Lower leg skin (tissue), 3 donors: ENCODE data around the gene DTNB.

Source experiments
- POLR2A ChIP-seq, 2 donors: fragments of 450-650 bp; IDR thresholded peaks; one replicate each; pipeline ENCODE4 v1.6.1; 2016 to 2017; ENCODE audit warnings: antibody characterized with exemption in 2 of 2, mild to moderate bottlenecking in 1 of 2, moderate library complexity in 1 of 2
- TF ChIP-seq, protein P1 (sequence below), 3 donors: fragments of 450-650 bp; IDR thresholded peaks; one replicate each; pipeline ENCODE4 v1.5.1; 2016; ENCODE audit warnings: antibody characterized with exemption in 3 of 3, mild to moderate bottlenecking in 3 of 3, moderate library complexity in 2 of 3

DNA sequence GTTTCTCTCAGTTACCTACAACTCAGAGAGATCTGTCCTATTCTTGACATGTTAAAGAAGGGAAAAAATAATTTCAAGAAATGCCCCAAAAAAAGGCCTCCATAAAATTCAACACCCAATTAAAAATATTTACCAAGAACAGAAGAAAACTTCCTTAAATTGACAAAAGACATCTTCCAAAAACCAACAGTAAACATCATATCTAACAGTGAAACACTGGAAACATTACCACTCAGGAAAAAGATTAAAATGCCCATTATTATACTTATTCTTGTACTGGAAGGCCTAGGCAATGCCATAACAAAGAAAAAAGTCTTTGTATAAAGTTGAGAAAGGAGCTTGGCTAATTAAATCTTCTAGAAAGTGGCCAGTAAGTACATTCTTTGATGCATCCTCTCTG lies 7.2 kb downstream of the DTNB start:
- TF ChIP-seq, protein P1, sequence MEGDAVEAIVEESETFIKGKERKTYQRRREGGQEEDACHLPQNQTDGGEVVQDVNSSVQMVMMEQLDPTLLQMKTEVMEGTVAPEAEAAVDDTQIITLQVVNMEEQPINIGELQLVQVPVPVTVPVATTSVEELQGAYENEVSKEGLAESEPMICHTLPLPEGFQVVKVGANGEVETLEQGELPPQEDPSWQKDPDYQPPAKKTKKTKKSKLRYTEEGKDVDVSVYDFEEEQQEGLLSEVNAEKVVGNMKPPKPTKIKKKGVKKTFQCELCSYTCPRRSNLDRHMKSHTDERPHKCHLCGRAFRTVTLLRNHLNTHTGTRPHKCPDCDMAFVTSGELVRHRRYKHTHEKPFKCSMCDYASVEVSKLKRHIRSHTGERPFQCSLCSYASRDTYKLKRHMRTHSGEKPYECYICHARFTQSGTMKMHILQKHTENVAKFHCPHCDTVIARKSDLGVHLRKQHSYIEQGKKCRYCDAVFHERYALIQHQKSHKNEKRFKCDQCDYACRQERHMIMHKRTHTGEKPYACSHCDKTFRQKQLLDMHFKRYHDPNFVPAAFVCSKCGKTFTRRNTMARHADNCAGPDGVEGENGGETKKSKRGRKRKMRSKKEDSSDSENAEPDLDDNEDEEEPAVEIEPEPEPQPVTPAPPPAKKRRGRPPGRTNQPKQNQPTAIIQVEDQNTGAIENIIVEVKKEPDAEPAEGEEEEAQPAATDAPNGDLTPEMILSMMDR (IDR thresholded peaks at IDR 0.05): no peak
- no peak for TF ChIP-seq POLR2A (IDR thresholded peaks at IDR 0.05)
